Stomach (tissue), 9 donors: Measurements from ENCODE around the gene GJB1. TPM values are rescaled to one million over a fixed set of nuclear protein-coding genes. Genes with fewer than 3 reads are reported as not detected.
A peak's percentile ranks its signal among the peaks of the same experiment; 100 is the strongest.

Source experiments
- DNase-seq, 2 donors: peaks; one replicate each; pipeline versions ENCODE4 v3.0.0 to v3.0.0-alpha.2; 2013 to 2019
- H3K27ac ChIP-seq, 5 donors: fragments of 200-600 bp in 4 of 5; sonication (generic) in 4 of 5; one replicate each; pipeline ENCODE4 v1.5.1; 2013 to 2019; ENCODE audit warnings: mild to moderate bottlenecking in 1 of 5, moderate library complexity in 1 of 5
- H3K27me3 ChIP-seq, 3 donors: fragments of 200-600 bp; sonication (generic); one replicate each; pipeline ENCODE4 v1.5.1; 2017 to 2019; ENCODE audit warnings: mixed run types in 1 of 3
- H3K36me3 ChIP-seq, 4 donors: fragments of 200-600 bp; sonication (generic); 1 replicate in 3 of 4; 2 replicates in 1 of 4; pipeline ENCODE4 v1.5.1; 2016 to 2019
- H3K4me1 ChIP-seq, 4 donors: fragments of 200-600 bp; sonication (generic); one replicate each; pipeline ENCODE4 v1.5.1; 2016 to 2019
- H3K4me3 ChIP-seq, 4 donors: fragments of 200-600 bp; sonication (generic) in 3 of 4; one replicate each; pipeline ENCODE4 v1.5.1; 2016 to 2019; ENCODE audit warnings: mild to moderate bottlenecking in 1 of 4
- H3K9me3 ChIP-seq, 4 donors: fragments of 200-600 bp; sonication (generic); one replicate each; pipeline ENCODE4 v1.5.1; 2016 to 2019
- EP300 ChIP-seq: sonication (generic); formaldehyde crosslinking; IDR thresholded peaks from one replicate; pipeline ENCODE4 v1.6.1; 2017; ENCODE audit warnings: antibody characterized with exemption
- POLR2A ChIP-seq, 4 donors: fragments of 450-650 bp; IDR thresholded peaks; one replicate each; pipeline ENCODE4 v1.6.1; 2016; ENCODE audit warnings: antibody characterized with exemption in 4 of 4, control low read depth in 2 of 4, mild to moderate bottlenecking in 1 of 4, moderate library complexity in 1 of 4
- POLR2AphosphoS5 ChIP-seq, 3 donors: sonication (generic); formaldehyde crosslinking; IDR thresholded peaks; one replicate each; pipeline ENCODE4 v1.6.1; 2016; ENCODE audit warnings: antibody characterized with exemption in 3 of 3
- WGBS, 5 donors: extraction: QIAGEN DNeasy Blood & Tissue Kit in 3 of 5; methylation state at CpG; one replicate each; pipeline versions ENCODE4 v1.1.5 to v1.1.7; 2013 to 2018; 5-methylcytosine and 5-hydroxymethylcytosine counted together
- intact Hi-C: fragments of 100-400 bp; cut with DNase I; formaldehyde crosslinking; loops from one replicate; pipeline ENCODE4 v1.15.1; 2023; ENCODE audit warnings: low total_unique reads
- polyA plus RNA-seq, 3 donors: library from polyadenylated mRNA; stranded (reverse); fragments of 200-250 nt; gene quantifications; one replicate each; pipeline ENCODE4 v1.2.3, GENCODE V29; 2013
- total RNA-seq, 5 donors: library from RNA; depleted of rRNA; stranded (reverse); fragments of >200 nt; gene quantifications; one replicate each; pipeline versions ENCODE4 v1.1.0 to v1.2.3, GENCODE V29; 2014 to 2016
- TF ChIP-seq, protein P1 (sequence below), 7 experiments: fragments of 450-650 bp in 4 of 7; fragments of 200-600 bp in 3 of 7; sonication (generic) in 3 of 7; IDR thresholded peaks; one replicate each; pipeline ENCODE4 v1.5.1; 2016 to 2019; ENCODE audit warnings: antibody characterized with exemption in 7 of 7, control low read depth in 2 of 7, mild to moderate bottlenecking in 1 of 7
- donor health status: healthy with polysubstance abuse.
- donor health status: Bipolar disorder and iron deficiency.
- donor health status: healthy.

The GJB1 gene
- total and polyA plus RNA-seq, 8 donors = 6.6 to 39.7 (median 7.7) TPM; not detected in 2

GRCh38 chrX:71184803-71185495, 38.1 kb upstream of the GJB1 start:
- TF ChIP-seq POLR2AphosphoS5 (IDR thresholded peaks at IDR 0.05) = no peak
- TF ChIP-seq, protein P1, sequence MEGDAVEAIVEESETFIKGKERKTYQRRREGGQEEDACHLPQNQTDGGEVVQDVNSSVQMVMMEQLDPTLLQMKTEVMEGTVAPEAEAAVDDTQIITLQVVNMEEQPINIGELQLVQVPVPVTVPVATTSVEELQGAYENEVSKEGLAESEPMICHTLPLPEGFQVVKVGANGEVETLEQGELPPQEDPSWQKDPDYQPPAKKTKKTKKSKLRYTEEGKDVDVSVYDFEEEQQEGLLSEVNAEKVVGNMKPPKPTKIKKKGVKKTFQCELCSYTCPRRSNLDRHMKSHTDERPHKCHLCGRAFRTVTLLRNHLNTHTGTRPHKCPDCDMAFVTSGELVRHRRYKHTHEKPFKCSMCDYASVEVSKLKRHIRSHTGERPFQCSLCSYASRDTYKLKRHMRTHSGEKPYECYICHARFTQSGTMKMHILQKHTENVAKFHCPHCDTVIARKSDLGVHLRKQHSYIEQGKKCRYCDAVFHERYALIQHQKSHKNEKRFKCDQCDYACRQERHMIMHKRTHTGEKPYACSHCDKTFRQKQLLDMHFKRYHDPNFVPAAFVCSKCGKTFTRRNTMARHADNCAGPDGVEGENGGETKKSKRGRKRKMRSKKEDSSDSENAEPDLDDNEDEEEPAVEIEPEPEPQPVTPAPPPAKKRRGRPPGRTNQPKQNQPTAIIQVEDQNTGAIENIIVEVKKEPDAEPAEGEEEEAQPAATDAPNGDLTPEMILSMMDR (IDR thresholded peaks at IDR 0.05) = no peak
- no peak for TF ChIP-seq EP300
- no peak for TF ChIP-seq POLR2A (IDR thresholded peaks at IDR 0.05)
- Histone ChIP-seq H3K36me3 (no peaks in the 10 kb centered on the region), H3K4me3 (no peak overlapping the region), H3K27me3 (peaks cover 0 to 5% (median 0%) of the 10 kb centered on the region in 3 donors), H3K4me1 (peaks cover 0 to 15% (median 4%) of the 10 kb centered on the region in 4 donors), H3K9me3 (no peaks in the 10 kb centered on the region), H3K27ac (no peak overlapping the region)
- intact Hi-C loops = no loop called here
- 65 to 76% (median 72%) methylated on average over 4 of the region's 4 CpGs for WGBS, 5 donors
- peak in 1 of 2 donors; percentile 38 for DNase-seq

DNA sequence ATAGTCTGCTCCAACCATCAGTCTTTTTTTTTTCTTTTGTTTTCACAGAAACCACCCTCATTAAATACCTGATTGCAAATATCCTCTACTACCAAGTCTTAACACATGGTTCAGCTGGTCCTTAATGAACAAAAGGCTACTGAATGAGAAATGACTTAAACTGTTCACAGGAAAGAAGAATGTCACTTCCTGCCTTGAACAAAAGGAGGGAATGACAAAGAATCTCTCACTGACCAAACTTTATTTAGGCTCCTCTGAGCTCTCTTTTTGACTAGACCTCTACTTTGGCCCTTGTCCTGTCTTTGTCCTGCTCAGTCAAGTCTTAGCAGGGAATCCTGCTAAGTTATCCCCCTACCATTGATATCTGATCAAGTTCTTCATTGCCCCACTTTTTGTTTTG, 31.8 kb upstream of the GJB1 start:
- no peaks in the 10 kb centered on the region for H3K9me3 ChIP-seq
- no peaks in the 10 kb centered on the region for H3K36me3 ChIP-seq
- TF ChIP-seq EP300 (no peak), POLR2AphosphoS5 (IDR thresholded peaks at IDR 0.05) (no peak), POLR2A (IDR thresholded peaks at IDR 0.05) (no peak)
- TF ChIP-seq, protein P1 (IDR thresholded peaks at IDR 0.05) = no peak
- no peaks in the 10 kb centered on the region for H3K27me3 ChIP-seq
- intact Hi-C loops = no loop called here
- no peak overlapping the region for H3K27ac ChIP-seq
- DNase-seq = no peak
- H3K4me3 ChIP-seq = no peak overlapping the region
- no peaks in the 10 kb centered on the region for H3K4me1 ChIP-seq

DNA sequence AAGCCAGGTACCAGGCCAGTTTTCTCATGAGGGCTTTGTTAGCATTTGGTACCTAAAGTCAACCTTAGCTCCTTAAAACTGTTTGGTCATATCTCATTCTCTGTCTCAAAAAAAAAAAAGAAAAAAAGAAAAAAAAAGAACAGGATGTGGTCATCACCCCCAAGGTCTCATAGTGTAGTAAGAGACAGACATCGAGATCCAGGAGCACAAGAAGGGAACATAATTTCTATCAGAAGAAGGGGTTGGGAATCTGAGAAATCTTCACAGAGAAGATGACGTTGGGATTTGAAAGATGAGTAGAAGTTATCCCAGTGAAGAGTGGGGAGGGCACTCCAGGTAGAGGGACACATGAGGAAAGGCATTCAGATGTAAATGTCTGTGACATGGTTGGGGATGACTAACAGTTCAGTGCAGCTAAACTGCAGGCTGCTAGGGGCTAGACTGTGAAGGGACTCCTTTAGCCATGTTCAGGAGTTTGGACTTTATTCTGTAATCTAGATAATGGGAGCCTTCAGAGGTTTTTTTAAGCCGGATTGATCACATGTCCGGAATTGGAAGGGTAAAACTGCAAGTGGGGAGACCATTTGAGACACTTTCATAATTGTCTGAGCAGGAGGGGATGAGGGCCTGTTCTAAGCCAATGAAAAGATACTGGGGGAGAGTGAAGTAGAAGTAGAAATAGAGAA, 26.9 kb upstream of the GJB1 start:
- TF ChIP-seq EP300 (no peak), POLR2A (IDR thresholded peaks at IDR 0.05) (no peak), POLR2AphosphoS5 (IDR thresholded peaks at IDR 0.05) (no peak)
- TF ChIP-seq, protein P1 (IDR thresholded peaks at IDR 0.05) = no peak
- no peak for DNase-seq
- Histone ChIP-seq H3K4me1 (no peaks in the 10 kb centered on the region), H3K27ac (no peak overlapping the region), H3K36me3 (no peaks in the 10 kb centered on the region), H3K4me3 (no peak overlapping the region), H3K9me3 (no peaks in the 10 kb centered on the region), H3K27me3 (no peaks in the 10 kb centered on the region)
- 55 to 74% (median 63%) methylated on average over 4 of the region's 4 CpGs for WGBS, 5 donors
- intact Hi-C loops = no loop called here

DNA sequence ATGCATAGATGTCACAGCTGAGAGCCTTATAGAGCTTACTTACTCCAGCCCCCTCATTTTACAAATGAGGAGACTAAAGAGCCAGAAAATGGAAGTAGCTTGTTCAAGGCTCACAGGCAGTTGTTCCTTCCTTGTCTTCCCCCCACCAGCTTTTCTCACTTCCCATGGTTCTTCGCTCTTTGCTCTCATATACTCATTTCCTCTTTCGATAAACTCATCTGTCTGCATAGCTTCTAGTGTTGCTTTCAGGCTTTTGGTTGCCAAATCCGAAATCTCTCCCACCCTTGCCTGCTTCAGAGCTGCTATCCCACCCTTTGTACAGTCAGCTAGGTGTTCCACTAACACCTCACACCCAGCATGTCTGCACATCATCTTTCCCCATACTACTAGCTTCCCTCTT, 25.0 kb upstream of the GJB1 start:
- no peaks in the 10 kb centered on the region for H3K4me1 ChIP-seq
- H3K9me3 ChIP-seq = no peaks in the 10 kb centered on the region
- H3K4me3 ChIP-seq = peak overlapping the region; percentile 4 to 29 (median 20)
- DNase-seq = no peak
- TF ChIP-seq EP300 = no peak
- TF ChIP-seq POLR2AphosphoS5 (IDR thresholded peaks at IDR 0.05) = no peak
- TF ChIP-seq, protein P1 (IDR thresholded peaks at IDR 0.05) = no peak
- no peak for TF ChIP-seq POLR2A (IDR thresholded peaks at IDR 0.05)
- H3K36me3 ChIP-seq = no peaks in the 10 kb centered on the region
- intact Hi-C loops = no loop called here
- H3K27ac ChIP-seq = no peak overlapping the region
- H3K27me3 ChIP-seq = no peaks in the 10 kb centered on the region
- WGBS, 5 donors = 56 to 84% (median 69%) methylated on average over 3 of the region's 3 CpGs
